ENCODE data around the gene COL8A1.

DNA sequence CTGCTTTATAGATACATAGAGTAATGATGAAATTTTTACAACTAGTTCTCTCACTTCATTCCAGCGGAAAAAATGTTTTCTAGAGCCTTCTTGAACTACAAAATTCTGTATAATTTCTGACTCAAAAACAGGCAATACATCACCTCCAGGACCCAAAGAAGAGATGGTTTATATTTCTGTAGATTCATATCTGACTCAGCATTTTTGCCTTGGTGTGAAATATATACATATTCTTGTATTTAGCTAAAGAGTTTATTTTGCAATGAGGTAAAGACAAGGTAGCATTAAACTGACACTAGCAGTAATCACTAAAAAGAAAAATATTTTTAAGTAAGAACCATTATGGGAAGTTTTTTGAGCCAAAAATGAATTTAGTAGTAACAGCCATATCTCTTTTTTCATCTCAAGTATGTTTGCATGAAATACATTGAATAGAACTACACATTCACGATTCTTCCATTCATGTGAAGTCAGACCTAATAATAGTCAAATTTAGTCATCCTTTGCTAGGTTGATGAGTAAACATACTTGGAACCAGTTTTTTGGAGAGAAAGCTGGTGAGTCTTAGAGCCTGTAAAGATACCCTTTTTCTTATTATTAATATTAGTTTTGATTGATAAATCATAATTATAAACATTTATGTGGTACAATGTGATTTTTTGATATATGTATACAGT is 31.6 kb downstream of the COL8A1 start:
- TF ChIP-seq EZH2 (IDR thresholded peaks at IDR 0.05; ENCODE audit: low read depth), result no peak
- TF ChIP-seq, protein P1, sequence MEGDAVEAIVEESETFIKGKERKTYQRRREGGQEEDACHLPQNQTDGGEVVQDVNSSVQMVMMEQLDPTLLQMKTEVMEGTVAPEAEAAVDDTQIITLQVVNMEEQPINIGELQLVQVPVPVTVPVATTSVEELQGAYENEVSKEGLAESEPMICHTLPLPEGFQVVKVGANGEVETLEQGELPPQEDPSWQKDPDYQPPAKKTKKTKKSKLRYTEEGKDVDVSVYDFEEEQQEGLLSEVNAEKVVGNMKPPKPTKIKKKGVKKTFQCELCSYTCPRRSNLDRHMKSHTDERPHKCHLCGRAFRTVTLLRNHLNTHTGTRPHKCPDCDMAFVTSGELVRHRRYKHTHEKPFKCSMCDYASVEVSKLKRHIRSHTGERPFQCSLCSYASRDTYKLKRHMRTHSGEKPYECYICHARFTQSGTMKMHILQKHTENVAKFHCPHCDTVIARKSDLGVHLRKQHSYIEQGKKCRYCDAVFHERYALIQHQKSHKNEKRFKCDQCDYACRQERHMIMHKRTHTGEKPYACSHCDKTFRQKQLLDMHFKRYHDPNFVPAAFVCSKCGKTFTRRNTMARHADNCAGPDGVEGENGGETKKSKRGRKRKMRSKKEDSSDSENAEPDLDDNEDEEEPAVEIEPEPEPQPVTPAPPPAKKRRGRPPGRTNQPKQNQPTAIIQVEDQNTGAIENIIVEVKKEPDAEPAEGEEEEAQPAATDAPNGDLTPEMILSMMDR (conservative IDR thresholded peaks at IDR 0.05), result no peak

All from PC-9 (cell line).